ENCODE results near the gene ZNF584. TPM values are rescaled to one million over a fixed set of nuclear protein-coding genes. Genes with fewer than 3 reads are reported as not detected.

Gene ZNF584
- polyA plus RNA-seq, 2 of the 4 experiments (the other 2 are of a cell fraction): 15.6 to 18.2 TPM

DNA sequence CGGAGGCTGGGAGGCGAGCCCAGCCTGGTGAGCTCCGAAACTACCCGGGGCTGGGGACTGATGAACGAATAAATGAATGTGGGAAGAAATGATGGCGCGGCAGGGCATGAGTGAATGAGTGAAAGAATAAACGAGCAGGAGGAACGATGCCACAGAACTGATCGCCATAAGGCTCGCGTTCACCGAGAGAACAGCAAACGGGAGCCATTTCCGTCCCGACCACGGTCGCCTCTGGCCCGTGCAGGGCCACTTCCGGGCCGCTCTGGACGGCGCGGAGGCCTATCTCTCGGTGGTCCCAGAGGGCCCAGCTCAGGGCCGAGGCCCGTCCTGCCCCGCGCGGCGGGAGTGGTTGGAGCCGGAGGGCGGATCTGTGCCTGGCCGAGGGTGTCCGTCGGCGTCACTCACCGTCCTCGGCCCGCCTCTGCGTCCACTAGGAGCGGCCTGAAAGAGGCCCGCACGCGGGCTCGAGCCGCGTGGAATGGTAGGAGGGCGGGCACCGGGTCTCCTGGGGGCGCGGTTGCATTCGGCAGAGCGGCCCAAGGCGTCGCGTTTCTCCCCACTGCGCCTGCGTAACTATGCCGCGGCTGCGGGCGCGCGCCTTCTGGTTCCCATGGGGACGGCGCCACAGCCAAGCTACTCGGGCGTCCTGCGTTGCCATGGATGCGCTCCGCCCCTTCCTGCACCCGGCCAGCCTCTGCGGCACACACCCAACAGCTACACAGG, 46.0 kb upstream of the ZNF584 start, which contains the start of gene ZNF497 (continued):
- TF ChIP-seq CTCF (IDR thresholded peaks at IDR 0.05) (no peak), ZC3H11A (IDR thresholded peaks at IDR 0.05) (no peak), NR3C1 (IDR thresholded peaks at IDR 0.05) (no peak), RCOR1 (IDR thresholded peaks at IDR 0.05; ENCODE audit: low read depth, low read length) (no peak), ZFP36 (IDR thresholded peaks at IDR 0.05; ENCODE audit: borderline replicate concordance, partially characterized antibody) (no peak), ZSCAN20 (CRISPR knock-in tag; IDR thresholded peaks at IDR 0.05) (no peak), RARB (CRISPR knock-in tag; IDR thresholded peaks at IDR 0.05) (no peak), BHLHE40 (IDR thresholded peaks at IDR 0.05; ENCODE audit: low read depth, low read length) (0 out of 2 replicates have a peak, but pooled peaks have one; percentile 46), GATA3 (IDR thresholded peaks at IDR 0.05; ENCODE audit: borderline replicate concordance) (0 out of 2 replicates have a peak, but pooled peaks have one; percentile 34), ESRRA (IDR thresholded peaks at IDR 0.05; ENCODE audit: borderline replicate concordance, low read length) (no peak), SREBF2 (IDR thresholded peaks at IDR 0.05) (no peak), EP300 (IDR thresholded peaks at IDR 0.05) (no peak), HES2 (IDR thresholded peaks at IDR 0.05) (no peak), MAFK (IDR thresholded peaks at IDR 0.05; ENCODE audit: partially characterized antibody) (no peak), RFX5 (IDR thresholded peaks at IDR 0.05) (no peak), MYC (IDR thresholded peaks at IDR 0.05; ENCODE audit: borderline replicate concordance, low read length) (peak; percentile 93), JUNB (IDR thresholded peaks at IDR 0.05) (no peak), KDM1A (IDR thresholded peaks at IDR 0.05; ENCODE audit: low read depth) (no peak), FOSL2 (IDR thresholded peaks at IDR 0.05) (no peak), FOSL2 (CRISPR knock-in tag; IDR thresholded peaks at IDR 0.05) (no peak), KDM5A (IDR thresholded peaks at IDR 0.05) (peak; percentile 70), NFE2L2 (conservative IDR thresholded peaks at IDR 0.05; ENCODE audit: low read length) (no peak), POLR2A (IDR thresholded peaks at IDR 0.05; ENCODE audit: low read length) (peak; percentile 63), PHF8 (IDR thresholded peaks at IDR 0.05; ENCODE audit: borderline replicate concordance, low read depth) (peak; percentile 80), ZNF302 (CRISPR knock-in tag; IDR thresholded peaks at IDR 0.05) (no peak), CEBPB (IDR thresholded peaks at IDR 0.05) (no peak)
- TF ChIP-seq, protein P1, sequence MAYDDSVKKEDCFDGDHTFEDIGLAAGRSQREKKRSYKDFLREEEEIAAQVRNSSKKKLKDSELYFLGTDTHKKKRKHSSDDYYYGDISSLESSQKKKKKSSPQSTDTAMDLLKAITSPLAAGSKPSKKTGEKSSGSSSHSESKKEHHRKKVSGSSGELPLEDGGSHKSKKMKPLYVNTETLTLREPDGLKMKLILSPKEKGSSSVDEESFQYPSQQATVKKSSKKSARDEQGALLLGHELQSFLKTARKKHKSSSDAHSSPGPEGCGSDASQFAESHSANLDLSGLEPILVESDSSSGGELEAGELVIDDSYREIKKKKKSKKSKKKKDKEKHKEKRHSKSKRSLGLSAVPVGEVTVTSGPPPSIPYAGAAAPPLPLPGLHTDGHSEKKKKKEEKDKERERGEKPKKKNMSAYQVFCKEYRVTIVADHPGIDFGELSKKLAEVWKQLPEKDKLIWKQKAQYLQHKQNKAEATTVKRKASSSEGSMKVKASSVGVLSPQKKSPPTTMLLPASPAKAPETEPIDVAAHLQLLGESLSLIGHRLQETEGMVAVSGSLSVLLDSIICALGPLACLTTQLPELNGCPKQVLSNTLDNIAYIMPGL (CRISPR knock-in tag; IDR thresholded peaks at IDR 0.05; ENCODE audit: borderline replicate concordance): no peak; the same call in 1 of the 2 replicates
- TF ChIP-seq, protein P2, sequence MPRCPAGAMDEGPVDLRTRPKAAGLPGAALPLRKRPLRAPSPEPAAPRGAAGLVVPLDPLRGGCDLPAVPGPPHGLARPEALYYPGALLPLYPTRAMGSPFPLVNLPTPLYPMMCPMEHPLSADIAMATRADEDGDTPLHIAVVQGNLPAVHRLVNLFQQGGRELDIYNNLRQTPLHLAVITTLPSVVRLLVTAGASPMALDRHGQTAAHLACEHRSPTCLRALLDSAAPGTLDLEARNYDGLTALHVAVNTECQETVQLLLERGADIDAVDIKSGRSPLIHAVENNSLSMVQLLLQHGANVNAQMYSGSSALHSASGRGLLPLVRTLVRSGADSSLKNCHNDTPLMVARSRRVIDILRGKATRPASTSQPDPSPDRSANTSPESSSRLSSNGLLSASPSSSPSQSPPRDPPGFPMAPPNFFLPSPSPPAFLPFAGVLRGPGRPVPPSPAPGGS (IDR thresholded peaks at IDR 0.05): peak; percentile 76; the same call in 2 of the 3 replicates
- TF ChIP-seq, protein P3, sequence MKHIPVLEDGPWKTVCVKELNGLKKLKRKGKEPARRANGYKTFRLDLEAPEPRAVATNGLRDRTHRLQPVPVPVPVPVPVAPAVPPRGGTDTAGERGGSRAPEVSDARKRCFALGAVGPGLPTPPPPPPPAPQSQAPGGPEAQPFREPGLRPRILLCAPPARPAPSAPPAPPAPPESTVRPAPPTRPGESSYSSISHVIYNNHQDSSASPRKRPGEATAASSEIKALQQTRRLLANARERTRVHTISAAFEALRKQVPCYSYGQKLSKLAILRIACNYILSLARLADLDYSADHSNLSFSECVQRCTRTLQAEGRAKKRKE (CRISPR knock-in tag; IDR thresholded peaks at IDR 0.05; ENCODE audit: low read depth): no peak
- TF ChIP-seq, protein P4, sequence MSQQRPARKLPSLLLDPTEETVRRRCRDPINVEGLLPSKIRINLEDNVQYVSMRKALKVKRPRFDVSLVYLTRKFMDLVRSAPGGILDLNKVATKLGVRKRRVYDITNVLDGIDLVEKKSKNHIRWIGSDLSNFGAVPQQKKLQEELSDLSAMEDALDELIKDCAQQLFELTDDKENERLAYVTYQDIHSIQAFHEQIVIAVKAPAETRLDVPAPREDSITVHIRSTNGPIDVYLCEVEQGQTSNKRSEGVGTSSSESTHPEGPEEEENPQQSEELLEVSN (IDR thresholded peaks at IDR 0.05; ENCODE audit: borderline replicate concordance, low read depth): peak; percentile 89
- TF ChIP-seq, protein P5, sequence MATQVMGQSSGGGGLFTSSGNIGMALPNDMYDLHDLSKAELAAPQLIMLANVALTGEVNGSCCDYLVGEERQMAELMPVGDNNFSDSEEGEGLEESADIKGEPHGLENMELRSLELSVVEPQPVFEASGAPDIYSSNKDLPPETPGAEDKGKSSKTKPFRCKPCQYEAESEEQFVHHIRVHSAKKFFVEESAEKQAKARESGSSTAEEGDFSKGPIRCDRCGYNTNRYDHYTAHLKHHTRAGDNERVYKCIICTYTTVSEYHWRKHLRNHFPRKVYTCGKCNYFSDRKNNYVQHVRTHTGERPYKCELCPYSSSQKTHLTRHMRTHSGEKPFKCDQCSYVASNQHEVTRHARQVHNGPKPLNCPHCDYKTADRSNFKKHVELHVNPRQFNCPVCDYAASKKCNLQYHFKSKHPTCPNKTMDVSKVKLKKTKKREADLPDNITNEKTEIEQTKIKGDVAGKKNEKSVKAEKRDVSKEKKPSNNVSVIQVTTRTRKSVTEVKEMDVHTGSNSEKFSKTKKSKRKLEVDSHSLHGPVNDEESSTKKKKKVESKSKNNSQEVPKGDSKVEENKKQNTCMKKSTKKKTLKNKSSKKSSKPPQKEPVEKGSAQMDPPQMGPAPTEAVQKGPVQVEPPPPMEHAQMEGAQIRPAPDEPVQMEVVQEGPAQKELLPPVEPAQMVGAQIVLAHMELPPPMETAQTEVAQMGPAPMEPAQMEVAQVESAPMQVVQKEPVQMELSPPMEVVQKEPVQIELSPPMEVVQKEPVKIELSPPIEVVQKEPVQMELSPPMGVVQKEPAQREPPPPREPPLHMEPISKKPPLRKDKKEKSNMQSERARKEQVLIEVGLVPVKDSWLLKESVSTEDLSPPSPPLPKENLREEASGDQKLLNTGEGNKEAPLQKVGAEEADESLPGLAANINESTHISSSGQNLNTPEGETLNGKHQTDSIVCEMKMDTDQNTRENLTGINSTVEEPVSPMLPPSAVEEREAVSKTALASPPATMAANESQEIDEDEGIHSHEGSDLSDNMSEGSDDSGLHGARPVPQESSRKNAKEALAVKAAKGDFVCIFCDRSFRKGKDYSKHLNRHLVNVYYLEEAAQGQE (IDR thresholded peaks at IDR 0.05): 0 out of 2 replicates have a peak, but pooled peaks have one; percentile 19
- TF ChIP-seq, protein P6, sequence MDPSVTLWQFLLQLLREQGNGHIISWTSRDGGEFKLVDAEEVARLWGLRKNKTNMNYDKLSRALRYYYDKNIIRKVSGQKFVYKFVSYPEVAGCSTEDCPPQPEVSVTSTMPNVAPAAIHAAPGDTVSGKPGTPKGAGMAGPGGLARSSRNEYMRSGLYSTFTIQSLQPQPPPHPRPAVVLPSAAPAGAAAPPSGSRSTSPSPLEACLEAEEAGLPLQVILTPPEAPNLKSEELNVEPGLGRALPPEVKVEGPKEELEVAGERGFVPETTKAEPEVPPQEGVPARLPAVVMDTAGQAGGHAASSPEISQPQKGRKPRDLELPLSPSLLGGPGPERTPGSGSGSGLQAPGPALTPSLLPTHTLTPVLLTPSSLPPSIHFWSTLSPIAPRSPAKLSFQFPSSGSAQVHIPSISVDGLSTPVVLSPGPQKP (IDR thresholded peaks at IDR 0.05; ENCODE audit: low read depth, low read length): no peak
